SU-DHL-6 (cell line): ENCODE results near the gene PIRT.

ENCODE experiments used
- H2AFZ ChIP-seq: fragments of 200-600 bp; sonication (generic); 2 replicates; pipeline ENCODE4 v1.6.1; 2014; ENCODE audit warnings: low read depth, mild to moderate bottlenecking, moderate library complexity, mixed read lengths, antibody characterized with exemption, low read length; ENCODE audit not compliant: severe bottlenecking
- H3F3A ChIP-seq: fragments of 200-600 bp; shearing (Covaris generic); 2 replicates; pipeline ENCODE4 v1.6.0; 2016; ENCODE audit warnings: antibody characterized with exemption, mild to moderate bottlenecking; ENCODE audit not compliant: insufficient read depth
- H3K27ac ChIP-seq: fragments of 200-600 bp; sonication (generic); 2 replicates; pipeline ENCODE4 v1.5.1; 2016; ENCODE audit warnings: low read depth, mild to moderate bottlenecking, low read length, moderate library complexity, mixed read lengths
- H3K27me3 ChIP-seq: fragments of 200-600 bp; sonication (generic), shearing (Covaris generic); 2 replicates; pipeline ENCODE4 v1.6.0; 2014; ENCODE audit warnings: mild to moderate bottlenecking, low read length
- H3K36me3 ChIP-seq: fragments of 200-600 bp; sonication (generic); 2 replicates; pipeline ENCODE4 v1.6.1; 2014; ENCODE audit warnings: mild to moderate bottlenecking, low read length, mixed read lengths
- H3K4me2 ChIP-seq: fragments of 300-600, 200-600 bp; shearing (Covaris generic), sonication (generic); 2 replicates; pipeline ENCODE4 v1.6.0; 2014; ENCODE audit warnings: low read length, low read depth, mild to moderate bottlenecking; ENCODE audit not compliant: poor library complexity, severe bottlenecking
- H3K4me3 ChIP-seq: fragments of 200-600 bp; sonication (generic); 2 replicates; pipeline ENCODE4 v1.5.1; 2014; ENCODE audit warnings: antibody characterized with exemption, low read length, mild to moderate bottlenecking, mixed read lengths; ENCODE audit not compliant: insufficient read depth, poor library complexity, severe bottlenecking
- H3K79me2 ChIP-seq: fragments of 200-600 bp; sonication (generic); 2 replicates; pipeline ENCODE4 v1.6.1; 2014; ENCODE audit warnings: mild to moderate bottlenecking, low read length, moderate library complexity; ENCODE audit not compliant: insufficient read depth
- H3K9ac ChIP-seq: fragments of 200-600 bp; sonication (generic); 2 replicates; pipeline ENCODE4 v1.7.0; 2014; ENCODE audit warnings: mild to moderate bottlenecking, low read length
- H3K9me2 ChIP-seq: fragments of 200-600 bp; sonication (generic); replicated peaks from 2 replicates; pipeline ENCODE4 v1.6.1; 2014; ENCODE audit warnings: low read length; ENCODE audit not compliant: insufficient read depth
- H3K9me3 ChIP-seq: fragments of 200-600 bp; sonication (generic); 2 replicates; pipeline ENCODE4 v1.6.1; 2014; ENCODE audit warnings: low read length, mixed read lengths; ENCODE audit not compliant: insufficient read depth
- H4K20me1 ChIP-seq: fragments of 200-600 bp; sonication (generic); 2 replicates; pipeline ENCODE4 v1.6.1; 2014; ENCODE audit warnings: low read depth, mild to moderate bottlenecking, antibody characterized with exemption, low read length, moderate library complexity, mixed read lengths
- EZH2phosphoT487 ChIP-seq: fragments of 200-600 bp; sonication (generic), shearing (Covaris generic); conservative IDR thresholded peaks from 2 replicates; pipeline ENCODE4 v1.6.1; 2018; ENCODE audit warnings: mild to moderate bottlenecking, antibody characterized with exemption, low read length, moderate library complexity, mixed read lengths
- TF ChIP-seq, protein P1 (sequence below): fragments of 200-600 bp; sonication (generic); IDR thresholded peaks from one replicate; pipeline ENCODE4 v1.5.1; 2017; ENCODE audit warnings: antibody characterized with exemption, mild to moderate bottlenecking, low read length, moderate library complexity; ENCODE audit not compliant: insufficient read depth, poor library complexity, severe bottlenecking

The PIRT gene

GRCh38 chr17:10837921-10838320, at the start of gene PIRT:
Gene PIRT, minus strand, starts transcription at chr17:10838087. Its CDS starts 12,442 bp downstream, at chr17:10825645.
- Histone ChIP-seq H3F3A (no peaks in the 10 kb centered on the region), H3K36me3 (no peaks in the 10 kb centered on the region), H4K20me1 (no peaks in the 10 kb centered on the region), H3K79me2 (no peaks in the 10 kb centered on the region), H3K9ac (no peak within 1 kb of the TSS), H3K9me3 (no peaks in the 10 kb centered on the region), H3K27me3 (no peaks in the 10 kb centered on the region), H3K4me3 (no peak within 1 kb of the TSS), H2AFZ (no peak within 1 kb of the TSS), H3K9me2 (no peaks in the 10 kb centered on the region), H3K4me2 (no peak within 1 kb of the TSS), H3K27ac (no peak within 1 kb of the TSS)
- no peak for TF ChIP-seq EZH2phosphoT487
- TF ChIP-seq, protein P1, sequence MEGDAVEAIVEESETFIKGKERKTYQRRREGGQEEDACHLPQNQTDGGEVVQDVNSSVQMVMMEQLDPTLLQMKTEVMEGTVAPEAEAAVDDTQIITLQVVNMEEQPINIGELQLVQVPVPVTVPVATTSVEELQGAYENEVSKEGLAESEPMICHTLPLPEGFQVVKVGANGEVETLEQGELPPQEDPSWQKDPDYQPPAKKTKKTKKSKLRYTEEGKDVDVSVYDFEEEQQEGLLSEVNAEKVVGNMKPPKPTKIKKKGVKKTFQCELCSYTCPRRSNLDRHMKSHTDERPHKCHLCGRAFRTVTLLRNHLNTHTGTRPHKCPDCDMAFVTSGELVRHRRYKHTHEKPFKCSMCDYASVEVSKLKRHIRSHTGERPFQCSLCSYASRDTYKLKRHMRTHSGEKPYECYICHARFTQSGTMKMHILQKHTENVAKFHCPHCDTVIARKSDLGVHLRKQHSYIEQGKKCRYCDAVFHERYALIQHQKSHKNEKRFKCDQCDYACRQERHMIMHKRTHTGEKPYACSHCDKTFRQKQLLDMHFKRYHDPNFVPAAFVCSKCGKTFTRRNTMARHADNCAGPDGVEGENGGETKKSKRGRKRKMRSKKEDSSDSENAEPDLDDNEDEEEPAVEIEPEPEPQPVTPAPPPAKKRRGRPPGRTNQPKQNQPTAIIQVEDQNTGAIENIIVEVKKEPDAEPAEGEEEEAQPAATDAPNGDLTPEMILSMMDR, result no peak

DNA sequence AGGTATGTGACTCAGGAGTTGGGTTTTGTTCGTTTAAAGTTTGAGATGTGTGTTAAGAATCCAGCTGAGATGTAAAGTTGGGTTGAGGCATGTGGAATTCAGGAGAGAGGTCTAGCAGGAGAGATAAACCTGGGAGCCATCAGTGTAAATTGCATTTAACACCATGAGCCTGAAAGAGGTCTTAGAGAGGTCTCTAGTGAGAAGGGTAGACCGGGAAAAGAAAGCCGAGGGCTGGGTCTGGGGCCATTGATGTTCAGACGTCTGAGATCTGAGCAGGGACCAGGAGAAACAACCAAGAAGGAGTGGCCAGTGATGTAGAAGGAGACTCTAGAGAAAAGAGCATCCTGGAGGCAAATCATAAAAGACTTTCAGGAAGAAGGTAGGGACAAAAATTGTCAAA, 44.1 kb upstream of the PIRT start:
- H3F3A ChIP-seq, result no peaks in the 10 kb centered on the region
- H3K79me2 ChIP-seq, result no peaks in the 10 kb centered on the region
- H4K20me1 ChIP-seq, result no peaks in the 10 kb centered on the region
- no peaks in the 10 kb centered on the region for H3K36me3 ChIP-seq
- no peak overlapping the region for H2AFZ ChIP-seq
- TF ChIP-seq EZH2phosphoT487, result no peak
- TF ChIP-seq, protein P1, result no peak
- no peak overlapping the region for H3K4me3 ChIP-seq
- no peak overlapping the region for H3K9ac ChIP-seq
- no peaks in the 10 kb centered on the region for H3K27me3 ChIP-seq
- H3K27ac ChIP-seq, result no peak overlapping the region
- no peak overlapping the region for H3K4me2 ChIP-seq
- H3K9me2 ChIP-seq, result no peaks in the 10 kb centered on the region
- H3K9me3 ChIP-seq, result no peaks in the 10 kb centered on the region

DNA sequence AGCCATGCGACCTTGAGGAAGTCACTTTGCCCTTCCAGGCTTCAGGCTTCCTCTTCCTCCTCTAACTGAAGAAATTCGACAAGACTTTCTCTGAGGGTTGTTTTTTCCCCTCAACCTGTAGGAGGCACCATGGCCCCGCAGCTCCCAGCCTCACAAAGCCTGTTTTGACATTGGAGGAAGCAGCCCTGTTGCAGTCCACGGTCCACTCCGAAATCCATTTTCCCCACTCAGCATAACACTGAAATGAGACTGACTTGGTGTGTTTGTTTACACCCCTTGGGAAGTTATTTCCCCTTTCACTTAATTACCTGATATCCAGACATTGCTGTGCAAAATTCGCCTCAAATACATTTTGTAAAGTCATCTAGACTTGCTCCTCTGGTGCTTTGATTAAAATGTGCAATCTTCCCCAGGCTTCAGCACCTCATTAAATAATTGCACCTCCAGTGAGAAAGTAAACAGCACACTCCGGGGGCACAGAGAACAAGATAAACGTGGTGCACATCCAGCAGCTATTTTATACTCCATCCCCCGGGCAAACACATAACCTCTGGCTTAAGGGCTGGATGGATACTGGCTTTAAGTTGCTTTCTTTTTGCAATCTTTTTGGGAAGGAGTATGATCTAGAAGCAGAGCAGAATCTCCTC, 41.4 kb upstream of the PIRT start:
- H3K36me3 ChIP-seq, result no peaks in the 10 kb centered on the region
- H3K4me3 ChIP-seq, result no peak overlapping the region
- H2AFZ ChIP-seq, result no peak overlapping the region
- H3K9ac ChIP-seq, result no peak overlapping the region
- no peaks in the 10 kb centered on the region for H3F3A ChIP-seq
- H3K9me3 ChIP-seq, result no peaks in the 10 kb centered on the region
- no peak overlapping the region for H3K4me2 ChIP-seq
- no peaks in the 10 kb centered on the region for H3K9me2 ChIP-seq
- no peaks in the 10 kb centered on the region for H3K79me2 ChIP-seq
- TF ChIP-seq EZH2phosphoT487, result no peak
- TF ChIP-seq, protein P1, result no peak
- no peak overlapping the region for H3K27ac ChIP-seq
- no peaks in the 10 kb centered on the region for H4K20me1 ChIP-seq
- no peaks in the 10 kb centered on the region for H3K27me3 ChIP-seq
